PC-9 (cell line): ENCODE data around the gene LAP3. TPM values are rescaled to one million over a fixed set of nuclear protein-coding genes. Genes with fewer than 3 reads are reported as not detected.

Experiments used
- BruUV-seq: library from RNA; stranded (reverse); fragments of 400-500 nt; replicated peaks from 2 replicates; lab custom pipeline; 2021; lab: Mats Ljungman, UMichigan
- CTCF ChIA-PET: fragments of 300-600 bp; sonication (Branson Sonifier 250); formaldehyde crosslinking; loops from one replicate; lab custom pipeline; 2022; ENCODE audit warnings: antibody characterized with exemption; lab: Charles Lee
- POLR2A ChIA-PET: fragments of 300-600 bp; sonication (Branson Sonifier 250); formaldehyde crosslinking; loops from one replicate; lab custom pipeline; 2022; ENCODE audit warnings: antibody characterized with exemption; ENCODE audit not compliant: unreplicated experiment; lab: Charles Lee
- DNase-seq, 2 experiments: peaks; one replicate each; pipeline versions ENCODE4 v3.0.0 to v3.0.0-alpha.2; 2015 to 2022; ENCODE audit warnings: mixed read lengths in 1 of 2
- H2AFZ ChIP-seq: fragments of 200-600 bp; sonication (generic); 2 replicates; pipeline ENCODE4 v1.8.1; 2017; ENCODE audit warnings: antibody characterized with exemption
- H3F3A ChIP-seq: fragments of 200-600 bp; sonication (generic); 2 replicates; pipeline ENCODE4 v1.8.1; 2017; ENCODE audit warnings: antibody characterized with exemption, mild to moderate bottlenecking, low read depth; ENCODE audit not compliant: insufficient read depth
- H3K27ac ChIP-seq: fragments of 200-600 bp; sonication (generic); 2 replicates; pipeline ENCODE4 v1.6.1; 2016; ENCODE audit warnings: mixed run types
- H3K27me3 ChIP-seq: fragments of 200-600 bp; sonication (generic); 2 replicates; pipeline ENCODE4 v1.6.1; 2016; ENCODE audit warnings: low read depth, mixed run types; ENCODE audit not compliant: insufficient read depth
- H3K36me3 ChIP-seq: fragments of 200-600 bp; sonication (generic); 2 replicates; pipeline ENCODE4 v1.6.1; 2016; ENCODE audit warnings: low read depth, mixed run types
- H3K4me1 ChIP-seq: fragments of 200-600 bp; sonication (generic); replicated peaks from 2 replicates; pipeline ENCODE4 v1.6.1; 2016; ENCODE audit warnings: mixed run types; ENCODE audit not compliant: insufficient read depth
- H3K4me2 ChIP-seq: fragments of 200-600 bp; sonication (generic); 2 replicates; pipeline ENCODE4 v1.6.1; 2017; ENCODE audit warnings: mixed run types
- H3K4me3 ChIP-seq: fragments of 200-600 bp; sonication (generic); 2 replicates; pipeline ENCODE4 v1.6.1; 2016; ENCODE audit warnings: mixed run types
- H3K79me2 ChIP-seq: fragments of 200-600 bp; sonication (generic); 2 replicates; pipeline ENCODE4 v1.6.1; 2017; ENCODE audit warnings: low read depth, mixed run types
- H3K9me2 ChIP-seq: fragments of 200-600 bp; sonication (generic); 2 replicates; pipeline ENCODE4 v1.8.1; 2017; ENCODE audit warnings: mild to moderate bottlenecking; ENCODE audit not compliant: insufficient read depth
- H3K9me3 ChIP-seq: fragments of 200-600 bp; sonication (generic); 2 replicates; pipeline ENCODE4 v1.8.1; 2016; ENCODE audit warnings: low read depth; ENCODE audit not compliant: insufficient read depth
- H4K20me1 ChIP-seq: fragments of 200-600 bp; sonication (generic); 2 replicates; pipeline ENCODE4 v1.8.1; 2017; ENCODE audit not compliant: insufficient read depth
- EZH2 ChIP-seq: fragments of 200-600 bp; sonication (generic); IDR thresholded peaks from 2 replicates; pipeline ENCODE4 v1.8.0; 2017; ENCODE audit warnings: antibody characterized with exemption, low read depth
- intact Hi-C: fragments of 100-400 bp; cut with micrococcal nuclease; formaldehyde crosslinking; loops from one replicate; pipeline ENCODE4 v1.10.0; 2022; ENCODE audit not compliant: unreplicated experiment
- total RNA-seq: library from RNA; stranded (reverse); gene quantifications from 2 replicates; pipeline ENCODE4 v1.2.3, GENCODE V29; 2021
- TF ChIP-seq, protein P1 (sequence below): fragments of 200-600 bp; sonication (generic); conservative IDR thresholded peaks from 2 replicates; pipeline ENCODE4 v1.6.1; 2017; ENCODE audit warnings: mixed run types, antibody characterized with exemption, mild to moderate bottlenecking, moderate library complexity

The LAP3 gene
- total RNA-seq, 1 experiment from 2014 or later: 43.9 TPM

GRCh38 chr4:17559709-17560048, 17.3 kb upstream of the LAP3 start:
- intact Hi-C loops: no loop called here
- no peak overlapping the region for H3K27ac ChIP-seq
- H3K4me2 ChIP-seq: no peak overlapping the region
- POLR2A ChIA-PET: no interaction called here
- H3K9me3 ChIP-seq: no peaks in the 10 kb centered on the region
- no TSS peak for BruUV-seq
- H3K9me2 ChIP-seq: no peaks in the 10 kb centered on the region
- H3K4me3 ChIP-seq: no peak overlapping the region
- no peak for DNase-seq
- H3K27me3 ChIP-seq: no peaks in the 10 kb centered on the region
- TF ChIP-seq, protein P1, sequence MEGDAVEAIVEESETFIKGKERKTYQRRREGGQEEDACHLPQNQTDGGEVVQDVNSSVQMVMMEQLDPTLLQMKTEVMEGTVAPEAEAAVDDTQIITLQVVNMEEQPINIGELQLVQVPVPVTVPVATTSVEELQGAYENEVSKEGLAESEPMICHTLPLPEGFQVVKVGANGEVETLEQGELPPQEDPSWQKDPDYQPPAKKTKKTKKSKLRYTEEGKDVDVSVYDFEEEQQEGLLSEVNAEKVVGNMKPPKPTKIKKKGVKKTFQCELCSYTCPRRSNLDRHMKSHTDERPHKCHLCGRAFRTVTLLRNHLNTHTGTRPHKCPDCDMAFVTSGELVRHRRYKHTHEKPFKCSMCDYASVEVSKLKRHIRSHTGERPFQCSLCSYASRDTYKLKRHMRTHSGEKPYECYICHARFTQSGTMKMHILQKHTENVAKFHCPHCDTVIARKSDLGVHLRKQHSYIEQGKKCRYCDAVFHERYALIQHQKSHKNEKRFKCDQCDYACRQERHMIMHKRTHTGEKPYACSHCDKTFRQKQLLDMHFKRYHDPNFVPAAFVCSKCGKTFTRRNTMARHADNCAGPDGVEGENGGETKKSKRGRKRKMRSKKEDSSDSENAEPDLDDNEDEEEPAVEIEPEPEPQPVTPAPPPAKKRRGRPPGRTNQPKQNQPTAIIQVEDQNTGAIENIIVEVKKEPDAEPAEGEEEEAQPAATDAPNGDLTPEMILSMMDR: no peak
- no peak for TF ChIP-seq EZH2
- no peaks in the 10 kb centered on the region for H3K79me2 ChIP-seq
- no peaks in the 10 kb centered on the region for H4K20me1 ChIP-seq
- no peaks in the 10 kb centered on the region for H3F3A ChIP-seq
- no peaks in the 10 kb centered on the region for H3K36me3 ChIP-seq
- no peak overlapping the region for H2AFZ ChIP-seq
- CTCF ChIA-PET: no interaction called here
- H3K4me1 ChIP-seq: no peaks in the 10 kb centered on the region

DNA sequence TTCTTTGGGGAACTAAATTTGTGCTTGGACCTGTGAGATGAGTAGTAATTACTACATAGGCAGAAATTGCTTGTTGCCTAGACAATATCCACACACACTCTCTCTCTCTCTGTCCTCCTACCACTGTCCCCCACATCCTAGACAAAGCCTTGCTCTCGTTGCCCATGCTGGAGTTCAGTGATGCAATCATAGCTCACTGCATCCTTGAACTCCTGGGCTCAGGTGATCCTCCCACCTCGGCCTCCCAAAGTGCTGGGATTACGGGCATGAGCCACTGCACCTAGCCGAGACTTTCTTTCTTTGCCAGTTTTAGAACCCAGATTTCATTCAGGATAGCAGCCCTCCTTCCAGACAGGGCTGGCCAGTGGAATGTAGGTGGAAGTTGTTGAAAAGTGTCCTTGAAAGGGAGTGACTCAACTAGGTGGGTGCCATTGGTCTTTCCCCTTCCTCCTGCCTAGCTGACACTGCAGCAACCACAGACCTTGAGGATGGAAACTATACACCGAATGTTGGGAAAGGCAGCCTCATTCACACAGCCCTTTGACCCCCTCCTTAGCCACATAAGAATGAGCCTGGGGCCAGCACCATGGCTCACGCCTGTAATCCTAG, 16.8 kb upstream of the LAP3 start:
- CTCF ChIA-PET: no interaction called here
- H3K9me2 ChIP-seq: no peaks in the 10 kb centered on the region
- POLR2A ChIA-PET: interaction anchor here (0.5 kb wide), 1 partner anchor 69 kb away, joined by 3 read pairs; no protein-coding TSS in a partner anchor
- no peaks in the 10 kb centered on the region for H3K4me1 ChIP-seq
- H3F3A ChIP-seq: no peaks in the 10 kb centered on the region
- no TSS peak for BruUV-seq
- H3K27ac ChIP-seq: no peak overlapping the region
- H3K4me2 ChIP-seq: no peak overlapping the region
- no peaks in the 10 kb centered on the region for H4K20me1 ChIP-seq
- H3K79me2 ChIP-seq: no peaks in the 10 kb centered on the region
- H3K27me3 ChIP-seq: no peaks in the 10 kb centered on the region
- no peak overlapping the region for H3K4me3 ChIP-seq
- H3K36me3 ChIP-seq: no peaks in the 10 kb centered on the region
- TF ChIP-seq, protein P1: no peak
- TF ChIP-seq EZH2: no peak
- H3K9me3 ChIP-seq: no peaks in the 10 kb centered on the region
- H2AFZ ChIP-seq: no peak overlapping the region
- DNase-seq: no peak
- intact Hi-C loops: no loop called here

GRCh38 chr4:17561195-17561909, 15.6 kb upstream of the LAP3 start:
- Histone ChIP-seq H3K27ac (no peak overlapping the region), H3K79me2 (no peaks in the 10 kb centered on the region), H2AFZ (no peak overlapping the region), H4K20me1 (no peaks in the 10 kb centered on the region), H3K4me3 (no peak overlapping the region), H3K4me1 (no peaks in the 10 kb centered on the region), H3K9me3 (no peaks in the 10 kb centered on the region), H3K27me3 (0 out of 2 replicates have a peak, but pooled peaks cover 3% of the 10 kb centered on the region), H3F3A (no peaks in the 10 kb centered on the region), H3K4me2 (no peak overlapping the region), H3K9me2 (no peaks in the 10 kb centered on the region), H3K36me3 (no peaks in the 10 kb centered on the region)
- no peak for TF ChIP-seq EZH2
- TF ChIP-seq, protein P1: no peak
- ChIA-PET POLR2A (no interaction called here), CTCF (no interaction called here)
- intact Hi-C loops: no loop called here
- DNase-seq: no peak
- no TSS peak for BruUV-seq
